ENCODE data around the gene PCBP2. TPM values are rescaled to one million over a fixed set of nuclear protein-coding genes. Genes with fewer than 3 reads are reported as not detected.

The PCBP2 gene
- total RNA-seq, 1 donor from 2014 or later, result 557 TPM

GRCh38 chr12:53530061-53530460 lies 78.2 kb downstream of the PCBP2 start:
- intact Hi-C loops (cut with micrococcal nuclease), result no loop called here
- DNase-seq, result no peak
- ATAC-seq, result no peak

Other genes starting within 250 kb of the PCBP2 start
- gene ITGB7, start 244.9 kb upstream of the PCBP2 start, total RNA-seq, result 1.3 TPM
- gene RARG, start 219.9 kb upstream of the PCBP2 start, total RNA-seq, result 16.9 TPM
- 0.17 TPM for gene ESPL1, start 183.8 kb upstream of the PCBP2 start, total RNA-seq
- gene PFDN5, start 156.6 kb upstream of the PCBP2 start, total RNA-seq, result 374 TPM
- 42.5 TPM for gene MYG1, start 152.4 kb upstream of the PCBP2 start, total RNA-seq
- 39.4 TPM for gene AAAS, start 130.5 kb upstream of the PCBP2 start, total RNA-seq
- gene SP7, start 115.7 kb upstream of the PCBP2 start, total RNA-seq, result not detected
- gene SP1, start 71.9 kb upstream of the PCBP2 start, total RNA-seq, result 30.1 TPM
- gene AMHR2, start 28.2 kb upstream of the PCBP2 start, total RNA-seq, result not detected
- gene PRR13, start 10.4 kb upstream of the PCBP2 start, total RNA-seq, result 56.1 TPM
- 4.2 TPM for gene MAP3K12, start 47.4 kb downstream of the PCBP2 start, total RNA-seq
- gene TARBP2, start 49.2 kb downstream of the PCBP2 start, total RNA-seq, result 10.1 TPM
- gene NPFF, start 55.4 kb downstream of the PCBP2 start, total RNA-seq, result not detected
- 37.7 TPM for gene ATF7, start 174.3 kb downstream of the PCBP2 start, total RNA-seq
- 623 TPM for gene ATP5MC2, start 224.0 kb downstream of the PCBP2 start, total RNA-seq